Lower leg skin (tissue), 3 donors: ENCODE measurements around the gene JAKMIP2.
"Not testable (repeated sequence)": the region's sequence is repeated elsewhere in the genome, so short reads cannot be mapped to it uniquely, and the experiment has no call there.

Experiments
- POLR2A ChIP-seq, 2 donors: fragments of 450-650 bp; IDR thresholded peaks; one replicate each; pipeline ENCODE4 v1.6.1; 2016 to 2017; ENCODE audit warnings: antibody characterized with exemption in 2 of 2, mild to moderate bottlenecking in 1 of 2, moderate library complexity in 1 of 2
- TF ChIP-seq, protein P1 (sequence below), 3 donors: fragments of 450-650 bp; IDR thresholded peaks; one replicate each; pipeline ENCODE4 v1.5.1; 2016; ENCODE audit warnings: antibody characterized with exemption in 3 of 3, mild to moderate bottlenecking in 3 of 3, moderate library complexity in 2 of 3

GRCh38 chr5:147827017-147827416 is 44.5 kb upstream of the JAKMIP2 start:
- not testable (repeated sequence) for TF ChIP-seq POLR2A (IDR thresholded peaks at IDR 0.05)
- TF ChIP-seq, protein P1, sequence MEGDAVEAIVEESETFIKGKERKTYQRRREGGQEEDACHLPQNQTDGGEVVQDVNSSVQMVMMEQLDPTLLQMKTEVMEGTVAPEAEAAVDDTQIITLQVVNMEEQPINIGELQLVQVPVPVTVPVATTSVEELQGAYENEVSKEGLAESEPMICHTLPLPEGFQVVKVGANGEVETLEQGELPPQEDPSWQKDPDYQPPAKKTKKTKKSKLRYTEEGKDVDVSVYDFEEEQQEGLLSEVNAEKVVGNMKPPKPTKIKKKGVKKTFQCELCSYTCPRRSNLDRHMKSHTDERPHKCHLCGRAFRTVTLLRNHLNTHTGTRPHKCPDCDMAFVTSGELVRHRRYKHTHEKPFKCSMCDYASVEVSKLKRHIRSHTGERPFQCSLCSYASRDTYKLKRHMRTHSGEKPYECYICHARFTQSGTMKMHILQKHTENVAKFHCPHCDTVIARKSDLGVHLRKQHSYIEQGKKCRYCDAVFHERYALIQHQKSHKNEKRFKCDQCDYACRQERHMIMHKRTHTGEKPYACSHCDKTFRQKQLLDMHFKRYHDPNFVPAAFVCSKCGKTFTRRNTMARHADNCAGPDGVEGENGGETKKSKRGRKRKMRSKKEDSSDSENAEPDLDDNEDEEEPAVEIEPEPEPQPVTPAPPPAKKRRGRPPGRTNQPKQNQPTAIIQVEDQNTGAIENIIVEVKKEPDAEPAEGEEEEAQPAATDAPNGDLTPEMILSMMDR (IDR thresholded peaks at IDR 0.05): not testable (repeated sequence)
